ENCODE results near the gene TCP11L2. TPM values are rescaled to one million over a fixed set of nuclear protein-coding genes. Genes with fewer than 3 reads are reported as not detected.
A peak's percentile ranks its signal among the peaks of the same experiment; 100 is the strongest.

The TCP11L2 gene
- total and polyA plus RNA-seq, 2 of the 13 experiments (the other 11 are each of a cell fraction or from before 2014, with no cell fraction given), result 4.6 to 24.1 TPM

DNA sequence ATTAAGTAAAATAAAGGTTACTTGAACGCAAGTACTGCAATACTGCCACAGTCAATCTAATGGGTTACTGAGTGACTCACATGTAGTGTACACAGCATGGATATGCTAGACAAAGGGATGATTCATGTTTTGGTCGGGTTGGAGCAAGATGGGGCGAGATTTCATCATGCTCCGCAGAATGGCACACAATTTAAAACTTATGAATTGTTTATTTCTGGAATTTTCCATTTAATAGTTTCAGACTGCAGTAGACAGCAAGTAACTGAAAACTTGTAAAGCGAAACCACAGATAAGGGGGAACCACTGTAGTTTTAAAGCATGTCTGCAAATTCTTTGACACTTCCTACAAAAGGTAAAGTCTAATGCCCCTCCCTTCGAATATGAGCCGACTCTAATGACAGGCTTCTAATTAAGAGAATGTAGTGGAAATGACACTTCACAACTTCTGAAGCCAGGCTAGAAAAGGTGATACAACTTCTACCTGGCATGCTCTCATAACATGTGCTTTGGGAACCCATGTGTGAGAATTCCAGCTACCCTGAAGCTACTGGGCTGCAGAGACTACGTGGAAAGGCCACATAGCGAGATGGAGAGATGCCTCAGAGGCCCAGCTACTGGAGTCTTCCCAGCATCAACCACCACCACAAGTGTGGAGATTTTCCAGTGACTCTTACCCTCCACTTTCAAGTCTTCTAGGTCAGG lies 13.9 kb upstream of the TCP11L2 start (continued):
- TF ChIP-seq, protein P1, sequence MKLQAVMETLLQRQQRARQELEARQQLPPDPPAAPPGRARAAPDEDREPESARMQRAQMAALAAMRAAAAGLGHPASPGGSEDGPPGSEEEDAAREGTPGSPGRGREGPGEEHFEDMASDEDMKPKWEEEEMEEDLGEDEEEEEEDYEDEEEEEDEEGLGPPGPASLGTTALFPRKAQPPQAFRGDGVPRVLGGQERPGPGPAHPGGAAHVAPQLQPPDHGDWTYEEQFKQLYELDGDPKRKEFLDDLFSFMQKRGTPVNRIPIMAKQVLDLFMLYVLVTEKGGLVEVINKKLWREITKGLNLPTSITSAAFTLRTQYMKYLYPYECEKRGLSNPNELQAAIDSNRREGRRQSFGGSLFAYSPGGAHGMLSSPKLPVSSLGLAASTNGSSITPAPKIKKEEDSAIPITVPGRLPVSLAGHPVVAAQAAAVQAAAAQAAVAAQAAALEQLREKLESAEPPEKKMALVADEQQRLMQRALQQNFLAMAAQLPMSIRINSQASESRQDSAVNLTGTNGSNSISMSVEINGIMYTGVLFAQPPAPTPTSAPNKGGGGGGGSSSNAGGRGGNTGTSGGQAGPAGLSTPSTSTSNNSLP (IDR thresholded peaks at IDR 0.05; ENCODE audit: low read depth, low read length), result peak; percentile 59; the same call in 1 of the 2 replicates
- TF ChIP-seq NR2F6 (IDR thresholded peaks at IDR 0.05) (no peak), NR2F6 (CRISPR knock-in tag; IDR thresholded peaks at IDR 0.05) (peak; percentile 66; the same call in 1 of the 2 replicates), BCL6 (CRISPR knock-in tag; IDR thresholded peaks at IDR 0.05) (peak; percentile 84), ZMYM3 (CRISPR knock-in tag; IDR thresholded peaks at IDR 0.05) (peak; percentile 51; the same call in 1 of the 2 replicates), ZNF230 (CRISPR knock-in tag; IDR thresholded peaks at IDR 0.05) (0 out of 2 replicates have a peak, but pooled peaks have one; percentile 50), TCF12 (IDR thresholded peaks at IDR 0.05) (no peak), TCF12 (CRISPR knock-in tag; IDR thresholded peaks at IDR 0.05) (no peak), MEIS2 (CRISPR knock-in tag; IDR thresholded peaks at IDR 0.05) (no peak), HNF4A (CRISPR knock-in tag; IDR thresholded peaks at IDR 0.05) (peak; percentile 36; the same call in 1 of the 2 replicates), JUN (CRISPR knock-in tag; IDR thresholded peaks at IDR 0.05) (peak; percentile 92; the same call in 1 of the 2 replicates), ZNF850 (CRISPR knock-in tag; conservative IDR thresholded peaks at IDR 0.05) (no peak), RFXANK (CRISPR knock-in tag; IDR thresholded peaks at IDR 0.05) (0 out of 2 replicates have a peak, but pooled peaks have one; percentile 53), RARA (CRISPR knock-in tag; IDR thresholded peaks at IDR 0.05) (peak; percentile 59), SIX4 (CRISPR knock-in tag; IDR thresholded peaks at IDR 0.05) (no peak), ZFY (CRISPR knock-in tag; IDR thresholded peaks at IDR 0.05) (0 out of 2 replicates have a peak, but pooled peaks have one; percentile 22), SALL2 (CRISPR knock-in tag; IDR thresholded peaks at IDR 0.05) (0 out of 2 replicates have a peak, but pooled peaks have one; percentile 8)
- TF ChIP-seq, protein P2, sequence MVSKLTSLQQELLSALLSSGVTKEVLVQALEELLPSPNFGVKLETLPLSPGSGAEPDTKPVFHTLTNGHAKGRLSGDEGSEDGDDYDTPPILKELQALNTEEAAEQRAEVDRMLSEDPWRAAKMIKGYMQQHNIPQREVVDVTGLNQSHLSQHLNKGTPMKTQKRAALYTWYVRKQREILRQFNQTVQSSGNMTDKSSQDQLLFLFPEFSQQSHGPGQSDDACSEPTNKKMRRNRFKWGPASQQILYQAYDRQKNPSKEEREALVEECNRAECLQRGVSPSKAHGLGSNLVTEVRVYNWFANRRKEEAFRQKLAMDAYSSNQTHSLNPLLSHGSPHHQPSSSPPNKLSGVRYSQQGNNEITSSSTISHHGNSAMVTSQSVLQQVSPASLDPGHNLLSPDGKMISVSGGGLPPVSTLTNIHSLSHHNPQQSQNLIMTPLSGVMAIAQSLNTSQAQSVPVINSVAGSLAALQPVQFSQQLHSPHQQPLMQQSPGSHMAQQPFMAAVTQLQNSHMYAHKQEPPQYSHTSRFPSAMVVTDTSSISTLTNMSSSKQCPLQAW (CRISPR knock-in tag; IDR thresholded peaks at IDR 0.05), result 0 out of 2 replicates have a peak, but pooled peaks have one; percentile 22
- TF ChIP-seq, protein P3, sequence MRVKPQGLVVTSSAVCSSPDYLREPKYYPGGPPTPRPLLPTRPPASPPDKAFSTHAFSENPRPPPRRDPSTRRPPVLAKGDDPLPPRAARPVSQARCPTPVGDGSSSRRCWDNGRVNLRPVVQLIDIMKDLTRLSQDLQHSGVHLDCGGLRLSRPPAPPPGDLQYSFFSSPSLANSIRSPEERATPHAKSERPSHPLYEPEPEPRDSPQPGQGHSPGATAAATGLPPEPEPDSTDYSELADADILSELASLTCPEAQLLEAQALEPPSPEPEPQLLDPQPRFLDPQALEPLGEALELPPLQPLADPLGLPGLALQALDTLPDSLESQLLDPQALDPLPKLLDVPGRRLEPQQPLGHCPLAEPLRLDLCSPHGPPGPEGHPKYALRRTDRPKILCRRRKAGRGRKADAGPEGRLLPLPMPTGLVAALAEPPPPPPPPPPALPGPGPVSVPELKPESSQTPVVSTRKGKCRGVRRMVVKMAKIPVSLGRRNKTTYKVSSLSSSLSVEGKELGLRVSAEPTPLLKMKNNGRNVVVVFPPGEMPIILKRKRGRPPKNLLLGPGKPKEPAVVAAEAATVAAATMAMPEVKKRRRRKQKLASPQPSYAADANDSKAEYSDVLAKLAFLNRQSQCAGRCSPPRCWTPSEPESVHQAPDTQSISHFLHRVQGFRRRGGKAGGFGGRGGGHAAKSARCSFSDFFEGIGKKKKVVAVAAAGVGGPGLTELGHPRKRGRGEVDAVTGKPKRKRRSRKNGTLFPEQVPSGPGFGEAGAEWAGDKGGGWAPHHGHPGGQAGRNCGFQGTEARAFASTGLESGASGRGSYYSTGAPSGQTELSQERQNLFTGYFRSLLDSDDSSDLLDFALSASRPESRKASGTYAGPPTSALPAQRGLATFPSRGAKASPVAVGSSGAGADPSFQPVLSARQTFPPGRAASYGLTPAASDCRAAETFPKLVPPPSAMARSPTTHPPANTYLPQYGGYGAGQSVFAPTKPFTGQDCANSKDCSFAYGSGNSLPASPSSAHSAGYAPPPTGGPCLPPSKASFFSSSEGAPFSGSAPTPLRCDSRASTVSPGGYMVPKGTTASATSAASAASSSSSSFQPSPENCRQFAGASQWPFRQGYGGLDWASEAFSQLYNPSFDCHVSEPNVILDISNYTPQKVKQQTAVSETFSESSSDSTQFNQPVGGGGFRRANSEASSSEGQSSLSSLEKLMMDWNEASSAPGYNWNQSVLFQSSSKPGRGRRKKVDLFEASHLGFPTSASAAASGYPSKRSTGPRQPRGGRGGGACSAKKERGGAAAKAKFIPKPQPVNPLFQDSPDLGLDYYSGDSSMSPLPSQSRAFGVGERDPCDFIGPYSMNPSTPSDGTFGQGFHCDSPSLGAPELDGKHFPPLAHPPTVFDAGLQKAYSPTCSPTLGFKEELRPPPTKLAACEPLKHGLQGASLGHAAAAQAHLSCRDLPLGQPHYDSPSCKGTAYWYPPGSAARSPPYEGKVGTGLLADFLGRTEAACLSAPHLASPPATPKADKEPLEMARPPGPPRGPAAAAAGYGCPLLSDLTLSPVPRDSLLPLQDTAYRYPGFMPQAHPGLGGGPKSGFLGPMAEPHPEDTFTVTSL (CRISPR knock-in tag; IDR thresholded peaks at IDR 0.05; ENCODE audit: borderline replicate concordance), result no peak; the same call in 1 of the 2 replicates
- TF ChIP-seq, protein P4, sequence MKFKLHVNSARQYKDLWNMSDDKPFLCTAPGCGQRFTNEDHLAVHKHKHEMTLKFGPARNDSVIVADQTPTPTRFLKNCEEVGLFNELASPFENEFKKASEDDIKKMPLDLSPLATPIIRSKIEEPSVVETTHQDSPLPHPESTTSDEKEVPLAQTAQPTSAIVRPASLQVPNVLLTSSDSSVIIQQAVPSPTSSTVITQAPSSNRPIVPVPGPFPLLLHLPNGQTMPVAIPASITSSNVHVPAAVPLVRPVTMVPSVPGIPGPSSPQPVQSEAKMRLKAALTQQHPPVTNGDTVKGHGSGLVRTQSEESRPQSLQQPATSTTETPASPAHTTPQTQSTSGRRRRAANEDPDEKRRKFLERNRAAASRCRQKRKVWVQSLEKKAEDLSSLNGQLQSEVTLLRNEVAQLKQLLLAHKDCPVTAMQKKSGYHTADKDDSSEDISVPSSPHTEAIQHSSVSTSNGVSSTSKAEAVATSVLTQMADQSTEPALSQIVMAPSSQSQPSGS (CRISPR knock-in tag; IDR thresholded peaks at IDR 0.05), result peak; percentile 56; the same call in 1 of the 2 replicates
